HepG2 (cell line): ENCODE data around the gene ZPLD1. TPM values are rescaled to one million over a fixed set of nuclear protein-coding genes. Genes with fewer than 3 reads are reported as not detected.

Experiments used
- ATAC-seq: fragments of 200-7000 bp; cut with Tn5 transposase; 3 replicates; pipeline ENCODE4 v1.9.1; 2020; ENCODE audit warnings: mild to moderate bottlenecking, moderate library complexity
- BruUV-seq: library from RNA; stranded (reverse); fragments of 400-500 nt; replicated peaks from 2 replicates; lab custom pipeline; 2021; lab: Mats Ljungman, UMichigan
- CTCF ChIA-PET: fragments of 300-600 bp; formaldehyde crosslinking; extraction: SDS; loops from one replicate; lab custom pipeline; 2021; ENCODE audit warnings: low total read pairs, inconsistent platforms, low intra/inter-chr PET ratio; lab: Yijun Ruan, JAX
- POLR2A ChIA-PET: fragments of 350-600 bp; sonication (Branson Sonifier 250); formaldehyde crosslinking; loops from one replicate; lab custom pipeline; 2020; ENCODE audit warnings: antibody characterized with exemption, inconsistent platforms; lab: Yijun Ruan, JAX
- DNase-seq: peaks from one replicate; pipeline ENCODE4 v3.0.0-alpha.2; 2015; ENCODE audit warnings: low spot score
- FAIRE-seq: peaks from 3 replicates; lab custom pipeline; 2011; peaks lifted over from hg19 to GRCh38; lab: Jason Lieb, UNC
- H2AFZ ChIP-seq: one replicate; pipeline ENCODE4 v1.6.1; 2011; ENCODE audit warnings: low read length, inconsistent platforms
- H3K27ac ChIP-seq: fragments of 300-600 bp; 3 replicates; pipeline ENCODE4 v1.8.0; 2011; ENCODE audit warnings: mixed run types, mild to moderate bottlenecking, mixed read lengths, low read length, inconsistent platforms; ENCODE audit not compliant: insufficient read depth; ENCODE audit errors: extremely low read length
- H3K27me3 ChIP-seq, 2 experiments: fragments of 200-600 bp in 1 of 2; 2 replicates in 1 of 2; 3 replicates in 1 of 2; pipeline versions ENCODE4 v1.6.0 to v1.8.0; 2011; ENCODE audit warnings: low read length in 2 of 2, mild to moderate bottlenecking in 2 of 2, moderate library complexity in 2 of 2, inconsistent platforms in 1 of 2; ENCODE audit not compliant: insufficient read depth in 2 of 2, control insufficient read depth in 1 of 2
- H3K36me3 ChIP-seq, 2 experiments: fragments of 200-600 bp in 1 of 2; replicated peaks in 1 of 2; 2 replicates in 1 of 2; 3 replicates in 1 of 2; pipeline versions ENCODE4 v1.5.1 to v1.8.0; 2011; ENCODE audit warnings: low read length in 2 of 2, inconsistent platforms in 1 of 2; ENCODE audit not compliant: insufficient read depth in 2 of 2, control insufficient read depth in 1 of 2
- H3K4me1 ChIP-seq: 2 replicates; pipeline ENCODE4 v1.5.1; 2012; ENCODE audit warnings: low read length, inconsistent platforms; ENCODE audit not compliant: insufficient read depth
- H3K4me2 ChIP-seq: 2 replicates; pipeline ENCODE4 v1.6.0; 2011; ENCODE audit warnings: low read depth, low read length, inconsistent platforms
- H3K4me3 ChIP-seq, 3 experiments: fragments of 200-600 bp in 1 of 3; sonication (generic), shearing (Covaris generic) in 1 of 3; replicated peaks in 1 of 3; 2 replicates each; pipeline ENCODE4 v1.5.1; 2011 to 2016; ENCODE audit warnings: low read length in 3 of 3, inconsistent platforms in 2 of 3, low read depth in 2 of 3, mild to moderate bottlenecking in 2 of 3, control low read depth in 1 of 3, mixed read lengths in 1 of 3; ENCODE audit not compliant: insufficient read depth in 1 of 3
- H3K79me2 ChIP-seq: one replicate; pipeline ENCODE4 v1.6.1; 2011; ENCODE audit warnings: low read length, inconsistent platforms; ENCODE audit not compliant: insufficient read depth
- H3K9ac ChIP-seq: 2 replicates; pipeline ENCODE4 v1.6.0; 2011; ENCODE audit warnings: mild to moderate bottlenecking, low read depth, low read length, inconsistent platforms; ENCODE audit not compliant: insufficient read depth
- H3K9me3 ChIP-seq: 2 replicates; pipeline ENCODE4 v1.5.1; 2012; ENCODE audit warnings: mild to moderate bottlenecking, low read length
- H4K20me1 ChIP-seq: 2 replicates; pipeline ENCODE4 v1.6.0; 2011; ENCODE audit warnings: inconsistent platforms, mild to moderate bottlenecking, low read length, moderate library complexity; ENCODE audit not compliant: insufficient read depth
- ARHGAP35 ChIP-seq: sonication (generic); formaldehyde crosslinking; IDR thresholded peaks from 2 replicates; pipeline ENCODE4 v1.9.0; 2022; ENCODE audit warnings: mild to moderate bottlenecking, inconsistent platforms, moderate library complexity, missing genetic modification reagents, borderline replicate concordance
- GMEB1 ChIP-seq: sonication (generic); formaldehyde crosslinking; IDR thresholded peaks from 2 replicates; pipeline ENCODE4 v1.5.1; 2020; ENCODE audit warnings: missing genetic modification reagents, mild to moderate bottlenecking, borderline replicate concordance
- KDM1A ChIP-seq: IDR thresholded peaks from 2 replicates; pipeline ENCODE4 v1.6.1; 2016; ENCODE audit warnings: missing compliant biosample characterization
- LBX2 ChIP-seq: sonication (generic); formaldehyde crosslinking; IDR thresholded peaks from 2 replicates; pipeline ENCODE4 v1.5.0; 2020; ENCODE audit warnings: missing genetic modification reagents, mild to moderate bottlenecking, borderline replicate concordance
- NFYC ChIP-seq: IDR thresholded peaks from 2 replicates; pipeline ENCODE4 v1.6.1; 2016; ENCODE audit warnings: missing genetic modification reagents, missing compliant biosample characterization
- PATZ1 ChIP-seq: sonication (generic); formaldehyde crosslinking; IDR thresholded peaks from 2 replicates; pipeline ENCODE4 v1.4.0; 2020; ENCODE audit warnings: missing genetic modification reagents
- PLSCR1 ChIP-seq: sonication (generic); formaldehyde crosslinking; IDR thresholded peaks from 2 replicates; pipeline ENCODE4 v1.5.0; 2020; ENCODE audit warnings: missing genetic modification reagents, mild to moderate bottlenecking, borderline replicate concordance
- SRSF4 ChIP-seq: fragments of 200-400 bp; formaldehyde crosslinking; IDR thresholded peaks from one replicate; pipeline ENCODE4 v1.6.1; 2018; ENCODE audit warnings: mild to moderate bottlenecking, low read depth, low read length, moderate library complexity; ENCODE audit not compliant: poor library complexity, severe bottlenecking
- ZBTB21 ChIP-seq: sonication (generic); formaldehyde crosslinking; IDR thresholded peaks from 2 replicates; pipeline ENCODE4 v1.4.0; 2020; ENCODE audit warnings: missing genetic modification reagents
- ZNF354B ChIP-seq: sonication (generic); formaldehyde crosslinking; IDR thresholded peaks from 2 replicates; pipeline ENCODE4 v1.8.0; 2022; ENCODE audit warnings: mild to moderate bottlenecking, missing genetic modification reagents
- ZNF513 ChIP-seq: sonication (generic); formaldehyde crosslinking; conservative IDR thresholded peaks from 2 replicates; pipeline ENCODE4 v1.5.0; 2020; ENCODE audit warnings: missing genetic modification reagents
- ZNF605 ChIP-seq: sonication (generic); formaldehyde crosslinking; IDR thresholded peaks from 2 replicates; pipeline ENCODE4 v1.8.0; 2022; ENCODE audit warnings: mild to moderate bottlenecking, missing genetic modification reagents
- ZNF691 ChIP-seq: sonication (generic); formaldehyde crosslinking; IDR thresholded peaks from 2 replicates; pipeline ENCODE4 v1.4.0; 2020; ENCODE audit warnings: missing genetic modification reagents, low read depth, mild to moderate bottlenecking, borderline replicate concordance
- ZNF704 ChIP-seq: sonication (generic); formaldehyde crosslinking; IDR thresholded peaks from 2 replicates; pipeline ENCODE4 v1.8.1; 2023; ENCODE audit warnings: mild to moderate bottlenecking, inconsistent platforms, moderate library complexity, missing genetic modification reagents, borderline replicate concordance
- WGBS: methylation state at CpG from one replicate; pipeline ENCODE4 v1.1.6; 2017; ENCODE audit warnings: low lambda C conversion rate; 5-methylcytosine and 5-hydroxymethylcytosine counted together
- in situ Hi-C: cut with HindIII; loops from 2 replicates; pipeline ENCODE4 v1.10.0; 2017; ENCODE audit warnings: low pct_unique_long_range_greater_than_20kb; ENCODE audit not compliant: extremely low pct_ligation_motif_present
- intact Hi-C: fragments of 100-400 bp; cut with micrococcal nuclease; formaldehyde crosslinking; loops from one replicate; pipeline ENCODE4 v1.10.0; 2022; ENCODE audit not compliant: unreplicated experiment
- polyA plus RNA-seq, 8 experiments: library from polyadenylated mRNA; depleted of rRNA in 3 of 8; stranded (reverse) in 7 of 8; unstranded in 1 of 8; fragments of >200 nt; fragmentation: Illumina TruSeq in 4 of 8; extraction: Trizol in 4 of 8; gene quantifications; 2 replicates each; pipeline versions ENCODE4 v1.2.1 to v1.2.3, GENCODE V29; 2011 to 2016; ENCODE audit warnings: low read depth in 4 of 8, missing spikeins in 1 of 8, mixed read lengths in 1 of 8; ENCODE audit not compliant: insufficient read depth in 1 of 8
- total RNA-seq, 5 experiments: library from RNA; depleted of rRNA; stranded (reverse); fragments of >200 nt; fragmentation: Illumina TruSeq; extraction: Trizol; gene quantifications; 2 replicates each; pipeline ENCODE4 v1.2.3, GENCODE V29; 2016; ENCODE audit warnings: low read depth in 1 of 5

ZPLD1 gene
- total and polyA plus RNA-seq, 2 of the 13 experiments (the other 11 are each of a cell fraction or from before 2014, with no cell fraction given), result not detected

- TF ChIP-seq PLSCR1 (CRISPR knock-in tag), result no peak
- TF ChIP-seq SRSF4, result no peak
- TF ChIP-seq KDM1A (CRISPR knock-in tag), result no peak
- TF ChIP-seq PATZ1 (CRISPR knock-in tag), result no peak
- TF ChIP-seq ARHGAP35 (CRISPR knock-in tag), result no peak
- TF ChIP-seq, all 625 proteins: peak for 0
Observed at GRCh38 chr3:102480139-102480538, 45.3 kb downstream of the ZPLD1 start (continued).

- no peaks in the 10 kb centered on the region for H3K4me1 ChIP-seq
- no peak overlapping the region for H3K27ac ChIP-seq
- CTCF ChIA-PET, result no interaction called here
- POLR2A ChIA-PET, result no interaction called here
- in situ Hi-C loops, result no loop called here
- no peaks in the 10 kb centered on the region for H3K27me3 ChIP-seq
- H3K9ac ChIP-seq, result no peak overlapping the region
- H3K9me3 ChIP-seq, result no peaks in the 10 kb centered on the region
- DNase-seq, result no peak
- H3K4me3 ChIP-seq, result no peak overlapping the region
- no peak for ATAC-seq
- H3K4me2 ChIP-seq, result no peak overlapping the region
- no peaks in the 10 kb centered on the region for H3K79me2 ChIP-seq
- WGBS, result 17% methylated on average over 4 of the region's 4 CpGs
- BruUV-seq, result no TSS peak
- intact Hi-C loops, result no loop called here
- FAIRE-seq, result no peak
- no peaks in the 10 kb centered on the region for H3K36me3 ChIP-seq
- H2AFZ ChIP-seq, result no peak overlapping the region
- no peaks in the 10 kb centered on the region for H4K20me1 ChIP-seq
- TF ChIP-seq LBX2 (CRISPR knock-in tag) (no peak), GMEB1 (CRISPR knock-in tag) (no peak), KDM1A (CRISPR knock-in tag) (no peak), ZNF691 (CRISPR knock-in tag) (no peak), ZNF704 (no peak), NFYC (CRISPR knock-in tag) (no peak), ZNF354B (no peak), ZNF513 (CRISPR knock-in tag) (no peak), ZBTB21 (CRISPR knock-in tag) (no peak), ZNF605 (CRISPR knock-in tag) (no peak)
Observed at GRCh38 chr3:102481050-102481449, 46.2 kb downstream of the ZPLD1 start.
